Astrocyte of the hippocampus (primary cell): ENCODE results near the gene ANGPTL7.

Source experiments
- DNase-seq: peaks from one replicate; pipeline ENCODE4 v3.0.0; 2011; ENCODE audit warnings: low read depth, low spot score

The ANGPTL7 gene

GRCh38 chr1:11169202-11169601, 20.0 kb upstream of the ANGPTL7 start:
- DNase-seq: no peak

GRCh38 chr1:11170102-11170501, 19.1 kb upstream of the ANGPTL7 start:
- DNase-seq: no peak

GRCh38 chr1:11174261-11174942, 14.8 kb upstream of the ANGPTL7 start:
- no peak for DNase-seq

GRCh38 chr1:11175461-11175860, 13.7 kb upstream of the ANGPTL7 start:
- no peak for DNase-seq

- peak; percentile 89 for DNase-seq
These were observed 13.0 kb upstream of the ANGPTL7 start for GRCh38 chr1:11176081-11176706.

GRCh38 chr1:11178021-11179015, 10.8 kb upstream of the ANGPTL7 start:
- DNase-seq: peak; percentile 53

GRCh38 chr1:11179125-11179524, 10.0 kb upstream of the ANGPTL7 start:
- DNase-seq: no peak

GRCh38 chr1:11179749-11180148, 9.4 kb upstream of the ANGPTL7 start:
- peak; percentile 52 for DNase-seq

- DNase-seq: peak; percentile 78
These were observed 8.8 kb upstream of the ANGPTL7 start for GRCh38 chr1:11180342-11180744.

GRCh38 chr1:11182884-11183283, 6.3 kb upstream of the ANGPTL7 start:
- DNase-seq: no peak

- no peak for DNase-seq
These were observed 4.2 kb upstream of the ANGPTL7 start for GRCh38 chr1:11184973-11185372.

- no peak for DNase-seq
These were observed 2.2 kb upstream of the ANGPTL7 start for GRCh38 chr1:11187000-11187399.

GRCh38 chr1:11187494-11187893, 1.7 kb upstream of the ANGPTL7 start:
- DNase-seq: no peak

GRCh38 chr1:11187931-11188330, 1.2 kb upstream of the ANGPTL7 start:
- no peak for DNase-seq

- DNase-seq: no peak
These were observed 774 bp upstream of the ANGPTL7 start for GRCh38 chr1:11188381-11188780.

GRCh38 chr1:11193376-11193775, 4.2 kb downstream of the ANGPTL7 start:
- DNase-seq: no peak

GRCh38 chr1:11194407-11195176, 5.4 kb downstream of the ANGPTL7 start:
- DNase-seq: no peak

GRCh38 chr1:11196945-11197344, 7.8 kb downstream of the ANGPTL7 start:
- DNase-seq: no peak

- no peak for DNase-seq
These were observed 8.2 kb downstream of the ANGPTL7 start for GRCh38 chr1:11197359-11197758.

GRCh38 chr1:11198257-11198656, 9.1 kb downstream of the ANGPTL7 start:
- DNase-seq: no peak

GRCh38 chr1:11198851-11199594, 9.9 kb downstream of the ANGPTL7 start:
- DNase-seq: no peak
